Endothelial cell of umbilical vein (primary cell): Measurements from ENCODE around the gene ANKRD13C. TPM values are rescaled to one million over a fixed set of nuclear protein-coding genes. Genes with fewer than 3 reads are reported as not detected.

Experiments
- BruUV-seq: library from RNA; stranded (reverse); fragments of 400-500 nt; replicated peaks from 2 replicates; lab custom pipeline; 2021; lab: Mats Ljungman, UMichigan
- CTCF ChIA-PET: fragments of 300-600, 350-600 bp; sonication (Branson Sonifier 250); formaldehyde crosslinking; loops from one replicate; lab custom pipeline; 2021; ENCODE audit warnings: antibody characterized with exemption, inconsistent platforms; lab: Charles Lee
- POLR2A ChIA-PET: fragments of 300-600, 350-600 bp; sonication (Branson Sonifier 250); formaldehyde crosslinking; loops from one replicate; lab custom pipeline; 2021; ENCODE audit warnings: antibody characterized with exemption, inconsistent platforms; lab: Charles Lee
- DNase-seq: peaks from one replicate; pipeline ENCODE4 v3.0.0-alpha.2; 2011; ENCODE audit warnings: low read depth, low spot score
- FAIRE-seq: peaks from 2 replicates; lab custom pipeline; 2011; peaks lifted over from hg19 to GRCh38; lab: Jason Lieb, UNC
- H2AFZ ChIP-seq: 2 replicates; pipeline ENCODE4 v1.6.0; 2012; ENCODE audit warnings: low read depth, low read length, control low read depth, inconsistent platforms
- H3K27ac ChIP-seq: 2 replicates; pipeline ENCODE4 v1.5.1; 2011; ENCODE audit warnings: low read depth, mild to moderate bottlenecking, control low read depth, low read length, moderate library complexity; ENCODE audit not compliant: insufficient read depth
- H3K27me3 ChIP-seq, 2 experiments: 2 replicates each; pipeline versions ENCODE4 v1.6.0 to v1.6.1; 2011; ENCODE audit warnings: low read length in 2 of 2, mixed read lengths in 1 of 2; ENCODE audit not compliant: control insufficient read depth in 2 of 2, insufficient read depth in 2 of 2
- H3K36me3 ChIP-seq, 2 experiments: 2 replicates in 1 of 2; 3 replicates in 1 of 2; pipeline ENCODE4 v1.5.1; 2011; ENCODE audit warnings: low read length in 2 of 2, mild to moderate bottlenecking in 1 of 2, moderate library complexity in 1 of 2; ENCODE audit not compliant: control insufficient read depth in 2 of 2, insufficient read depth in 2 of 2; ENCODE audit errors: extremely low read depth in 1 of 2
- H3K4me1 ChIP-seq: 3 replicates; pipeline ENCODE4 v1.5.1; 2011; ENCODE audit warnings: mild to moderate bottlenecking, low read length; ENCODE audit not compliant: control insufficient read depth, insufficient read depth; ENCODE audit errors: extremely low read depth
- H3K4me2 ChIP-seq: 2 replicates; pipeline ENCODE4 v1.6.1; 2011; ENCODE audit warnings: low read length, control low read depth, mixed read lengths; ENCODE audit not compliant: insufficient read depth
- H3K4me3 ChIP-seq, 3 experiments: fragments of 200-600 bp in 1 of 3; sonication (generic), shearing (Covaris generic) in 1 of 3; replicated peaks in 1 of 3; 2 replicates each; pipeline ENCODE4 v1.5.1; 2011 to 2016; ENCODE audit warnings: control low read depth in 3 of 3, low read length in 3 of 3, mild to moderate bottlenecking in 2 of 3, inconsistent platforms in 1 of 3, low read depth in 1 of 3, moderate library complexity in 1 of 3; ENCODE audit not compliant: insufficient read depth in 1 of 3
- H3K79me2 ChIP-seq: 2 replicates; pipeline ENCODE4 v1.6.0; 2012; ENCODE audit warnings: low read length, inconsistent platforms; ENCODE audit not compliant: control insufficient read depth, insufficient read depth
- H3K9ac ChIP-seq: replicated peaks from 2 replicates; pipeline ENCODE3; 2011; ENCODE audit warnings: low read length, control low read depth; ENCODE audit not compliant: insufficient read depth; ENCODE audit errors: extremely low read depth
- H3K9me1 ChIP-seq: replicated peaks from 3 replicates; pipeline ENCODE4 v1.6.0; 2011; ENCODE audit warnings: mild to moderate bottlenecking, low read length; ENCODE audit not compliant: control insufficient read depth, insufficient read depth; ENCODE audit errors: extremely low read depth
- H3K9me3 ChIP-seq: replicated peaks from 2 replicates; pipeline ENCODE4 v1.5.1; 2012; ENCODE audit warnings: low read length, inconsistent platforms; ENCODE audit not compliant: control insufficient read depth, insufficient read depth
- H4K20me1 ChIP-seq: replicated peaks from 2 replicates; pipeline ENCODE3; 2011; ENCODE audit warnings: mild to moderate bottlenecking, low read length; ENCODE audit not compliant: control insufficient read depth, insufficient read depth; ENCODE audit errors: extremely low read depth
- CTCF ChIP-seq, 2 donors: IDR thresholded peaks; 1 replicate in 1 of 2; 2 replicates in 1 of 2; pipeline ENCODE4 v1.5.1; 2011; ENCODE audit warnings: low read length in 2 of 2, mild to moderate bottlenecking in 2 of 2, moderate library complexity in 2 of 2, control low read depth in 1 of 2, inconsistent platforms in 1 of 2, low read depth in 1 of 2; ENCODE audit not compliant: insufficient read depth in 1 of 2; ENCODE audit errors: extremely low read depth in 1 of 2
- FOS ChIP-seq: IDR thresholded peaks from 2 replicates; pipeline ENCODE4 v1.6.1; 2011; ENCODE audit warnings: mild to moderate bottlenecking, low read length, moderate library complexity, borderline replicate concordance; ENCODE audit not compliant: insufficient read depth
- GATA2 ChIP-seq: IDR thresholded peaks from 2 replicates; pipeline ENCODE4 v1.7.0; 2011; ENCODE audit warnings: low read depth, mild to moderate bottlenecking, moderate library complexity, mixed read lengths, low read length; ENCODE audit not compliant: insufficient read length, insufficient read depth
- MAX ChIP-seq: IDR thresholded peaks from 2 replicates; pipeline ENCODE4 v1.6.1; 2011; ENCODE audit not compliant: insufficient read depth, insufficient read length
- MYC ChIP-seq: IDR thresholded peaks from one replicate; pipeline ENCODE4 v1.6.1; 2011; ENCODE audit warnings: mild to moderate bottlenecking, low read depth, low read length
- POLR2A ChIP-seq: IDR thresholded peaks from 2 replicates; pipeline ENCODE4 v1.6.1; 2012; ENCODE audit warnings: low read depth, mild to moderate bottlenecking, control low read depth, low read length
- POLR2AphosphoS5 ChIP-seq: IDR thresholded peaks from 2 replicates; pipeline ENCODE4 v1.6.1; 2012; ENCODE audit warnings: low read depth, mild to moderate bottlenecking, control low read depth, low read length, moderate library complexity; ENCODE audit not compliant: insufficient read depth
- dilution Hi-C: fragments of 300-500 bp; cut with MboI; formaldehyde crosslinking; loops from one replicate; pipeline ENCODE4 v1.15.0; 2019; ENCODE audit warnings: low sequenced_read_pairs; ENCODE audit not compliant: extremely low pct_ligation_motif_present
- intact Hi-C: fragments of 100-400 bp; cut with micrococcal nuclease; formaldehyde crosslinking; loops from one replicate; pipeline ENCODE4 v1.10.0; 2022
- polyA plus RNA-seq, 4 experiments: library from polyadenylated mRNA; depleted of rRNA in 3 of 4; stranded (reverse) in 3 of 4; unstranded in 1 of 4; fragments of >200 nt; gene quantifications; 2 replicates each; pipeline versions ENCODE4 v1.2.1 to v1.2.3, GENCODE V29; 2011 to 2012; ENCODE audit warnings: missing spikeins in 1 of 4
- total RNA-seq: library from RNA; stranded (reverse); gene quantifications from 2 replicates; pipeline ENCODE4 v1.2.3, GENCODE V29; 2021

Gene ANKRD13C
- total and polyA plus RNA-seq, 2 donors (not counting 3 experiments of a cell fraction or from before 2014, with no cell fraction given), result 4.6 to 17.3 TPM

- FAIRE-seq (no peak), DNase-seq (no peak)
- no peak overlapping the region for H2AFZ ChIP-seq
- no peaks in the 10 kb centered on the region for H3K9me1 ChIP-seq
- H3K9me3 ChIP-seq, result no peaks in the 10 kb centered on the region
- no peaks in the 10 kb centered on the region for H3K36me3 ChIP-seq
- no peak overlapping the region for H3K4me2 ChIP-seq
- H3K4me3 ChIP-seq, result no peak overlapping the region
- no peak overlapping the region for H3K9ac ChIP-seq
- no peaks in the 10 kb centered on the region for H4K20me1 ChIP-seq
- H3K4me1 ChIP-seq, result no peaks in the 10 kb centered on the region
- ChIA-PET CTCF (no interaction called here), POLR2A (no interaction called here)
- no peaks in the 10 kb centered on the region for H3K27me3 ChIP-seq
- intact Hi-C loops, result no loop called here
- no TSS peak for BruUV-seq
- dilution Hi-C loops, result no loop called here
- no peak overlapping the region for H3K27ac ChIP-seq
- H3K79me2 ChIP-seq, result peaks cover 36% of the 10 kb centered on the region
- TF ChIP-seq FOS (no peak), MAX (no peak), MYC (no peak), POLR2AphosphoS5 (no peak), POLR2A (no peak), GATA2 (no peak), CTCF (IDR thresholded peaks at IDR 0.05; ENCODE audit: extremely low read depth in 1 of 2, insufficient read depth in 1 of 2, low read depth in 1 of 2, low read length in 2 of 2) (no peak)
Observed at GRCh38 chr1:70336050-70336449, 18.5 kb downstream of the ANKRD13C start.
